ENCODE measurements around the gene EPHA4.

Gene EPHA4

GRCh38 chr2:221501210-221501882 is 70.8 kb downstream of the EPHA4 start:
- DNase-seq = no peak
- POLR2A ChIA-PET = no interaction called here
- no peak overlapping the region for H3K4me3 ChIP-seq (ENCODE audit: control insufficient read depth in 1 of 7, extremely low read depth in 1 of 7, insufficient read depth in 4 of 7, low read depth in 2 of 7, low read length in 6 of 7)

GRCh38 chr2:221500501-221501209 is 71.4 kb downstream of the EPHA4 start:
- no peaks in the 10 kb centered on the region for H3K36me3 ChIP-seq (ENCODE audit: control insufficient read depth in 4 of 4, insufficient read depth in 4 of 4, low read length in 3 of 4)
- no peak overlapping the region for H3K4me3 ChIP-seq (ENCODE audit: control insufficient read depth in 1 of 7, extremely low read depth in 1 of 7, insufficient read depth in 4 of 7, low read depth in 2 of 7, low read length in 6 of 7)
- no peaks in the 10 kb centered on the region for H3K9me3 ChIP-seq (ENCODE audit: control extremely low read depth in 1 of 5, control insufficient read depth in 4 of 5, insufficient read depth in 2 of 5, low read depth in 1 of 5, low read length in 4 of 5)
- ChIA-PET POLR2A (no interaction called here), CTCF (interaction anchor here (0.6 to 1.2 kb wide), 3 partner anchors 9 to 26 kb away, joined by 3 to 5 read pairs (median 3); no protein-coding TSS in a partner anchor)
- no peaks in the 10 kb centered on the region for H3K27me3 ChIP-seq (replicated peaks in 2 of 5; ENCODE audit: control insufficient read depth in 4 of 5, insufficient read depth in 5 of 5, low read length in 4 of 5)
- no peak for DNase-seq
- H3K27ac ChIP-seq (ENCODE audit: insufficient read depth in 1 of 2, low read depth in 1 of 2, low read length in 2 of 2, poor library complexity in 1 of 2, severe bottlenecking in 2 of 2) = no peak overlapping the region
- H3K4me1 ChIP-seq (ENCODE audit: control extremely low read depth in 1 of 4, control insufficient read depth in 4 of 4, insufficient read depth in 4 of 4, low read length in 3 of 4) = peaks cover 0 to 10% (median 0%) of the 10 kb centered on the region in 4 experiments
- WGBS (ENCODE audit: insufficient coverage) = 100% methylated on average over 6 of the region's 6 CpGs

More at GRCh38 chr2:221501210-221501882, 70.8 kb downstream of the EPHA4 start:
- H3K36me3 ChIP-seq (ENCODE audit: control insufficient read depth in 4 of 4, insufficient read depth in 4 of 4, low read length in 3 of 4) = no peaks in the 10 kb centered on the region
- WGBS (ENCODE audit: insufficient coverage) = 98% methylated on average over 4 of the region's 10 CpGs
- peaks cover 0 to 10% (median 0%) of the 10 kb centered on the region in 4 experiments for H3K4me1 ChIP-seq (ENCODE audit: control extremely low read depth in 1 of 4, control insufficient read depth in 4 of 4, insufficient read depth in 4 of 4, low read length in 3 of 4)
- no peaks in the 10 kb centered on the region for H3K27me3 ChIP-seq (replicated peaks in 2 of 5; ENCODE audit: control insufficient read depth in 4 of 5, insufficient read depth in 5 of 5, low read length in 4 of 5)
- CTCF ChIA-PET = interaction anchor here (1.2 kb wide), 1 partner anchor 8 kb away, joined by 5 read pairs; no protein-coding TSS in a partner anchor
- no peak overlapping the region for H3K27ac ChIP-seq (ENCODE audit: insufficient read depth in 1 of 2, low read depth in 1 of 2, low read length in 2 of 2, poor library complexity in 1 of 2, severe bottlenecking in 2 of 2)
- no peaks in the 10 kb centered on the region for H3K9me3 ChIP-seq (ENCODE audit: control extremely low read depth in 1 of 5, control insufficient read depth in 4 of 5, insufficient read depth in 2 of 5, low read depth in 1 of 5, low read length in 4 of 5)

- no peaks in the 10 kb centered on the region for H3K27me3 ChIP-seq (replicated peaks in 2 of 5; ENCODE audit: control insufficient read depth in 4 of 5, insufficient read depth in 5 of 5, low read length in 4 of 5)
- no peaks in the 10 kb centered on the region for H3K9me3 ChIP-seq (ENCODE audit: control extremely low read depth in 1 of 5, control insufficient read depth in 4 of 5, insufficient read depth in 2 of 5, low read depth in 1 of 5, low read length in 4 of 5)
- 96% methylated on average over 3 of the region's 4 CpGs for WGBS (ENCODE audit: insufficient coverage)
- no peak overlapping the region for H3K4me3 ChIP-seq (ENCODE audit: control insufficient read depth in 1 of 7, extremely low read depth in 1 of 7, insufficient read depth in 4 of 7, low read depth in 2 of 7, low read length in 6 of 7)
- no peak for DNase-seq
- POLR2A ChIA-PET = no interaction called here
- H3K4me1 ChIP-seq (ENCODE audit: control extremely low read depth in 1 of 4, control insufficient read depth in 4 of 4, insufficient read depth in 4 of 4, low read length in 3 of 4) = peaks cover 0 to 6% (median 0%) of the 10 kb centered on the region in 4 experiments
- no peak overlapping the region for H3K27ac ChIP-seq (ENCODE audit: insufficient read depth in 1 of 2, low read depth in 1 of 2, low read length in 2 of 2, poor library complexity in 1 of 2, severe bottlenecking in 2 of 2)
- CTCF ChIA-PET = no interaction called here
- no peaks in the 10 kb centered on the region for H3K36me3 ChIP-seq (ENCODE audit: control insufficient read depth in 4 of 4, insufficient read depth in 4 of 4, low read length in 3 of 4)
Observed at GRCh38 chr2:221495731-221496130, 76.4 kb downstream of the EPHA4 start.

- Histone ChIP-seq H3K36me3 (ENCODE audit: control insufficient read depth in 4 of 4, insufficient read depth in 4 of 4, low read length in 3 of 4) (no peaks in the 10 kb centered on the region), H3K27ac (ENCODE audit: insufficient read depth in 1 of 2, low read depth in 1 of 2, low read length in 2 of 2, poor library complexity in 1 of 2, severe bottlenecking in 2 of 2) (no peak overlapping the region), H3K4me3 (ENCODE audit: control insufficient read depth in 1 of 7, extremely low read depth in 1 of 7, insufficient read depth in 4 of 7, low read depth in 2 of 7, low read length in 6 of 7) (no peak overlapping the region), H3K9me3 (ENCODE audit: control extremely low read depth in 1 of 5, control insufficient read depth in 4 of 5, insufficient read depth in 2 of 5, low read depth in 1 of 5, low read length in 4 of 5) (no peaks in the 10 kb centered on the region), H3K27me3 (replicated peaks in 2 of 5; ENCODE audit: control insufficient read depth in 4 of 5, insufficient read depth in 5 of 5, low read length in 4 of 5) (no peaks in the 10 kb centered on the region), H3K4me1 (ENCODE audit: control extremely low read depth in 1 of 4, control insufficient read depth in 4 of 4, insufficient read depth in 4 of 4, low read length in 3 of 4) (peaks cover 0 to 6% (median 0%) of the 10 kb centered on the region in 4 experiments)
- DNase-seq = no peak
- POLR2A ChIA-PET = no interaction called here
- CTCF ChIA-PET = no interaction called here
- 100% methylated on average over 1 of the region's 3 CpGs for WGBS (ENCODE audit: insufficient coverage)
Observed at GRCh38 chr2:221494556-221494955, 77.5 kb downstream of the EPHA4 start.

- Histone ChIP-seq H3K9me3 (ENCODE audit: control extremely low read depth in 1 of 5, control insufficient read depth in 4 of 5, insufficient read depth in 2 of 5, low read depth in 1 of 5, low read length in 4 of 5) (no peaks in the 10 kb centered on the region), H3K36me3 (ENCODE audit: control insufficient read depth in 4 of 4, insufficient read depth in 4 of 4, low read length in 3 of 4) (no peaks in the 10 kb centered on the region), H3K4me1 (ENCODE audit: control extremely low read depth in 1 of 4, control insufficient read depth in 4 of 4, insufficient read depth in 4 of 4, low read length in 3 of 4) (peaks cover 0 to 6% (median 0%) of the 10 kb centered on the region in 4 experiments), H3K27me3 (replicated peaks in 2 of 5; ENCODE audit: control insufficient read depth in 4 of 5, insufficient read depth in 5 of 5, low read length in 4 of 5) (no peaks in the 10 kb centered on the region), H3K27ac (ENCODE audit: insufficient read depth in 1 of 2, low read depth in 1 of 2, low read length in 2 of 2, poor library complexity in 1 of 2, severe bottlenecking in 2 of 2) (no peak overlapping the region), H3K4me3 (ENCODE audit: control insufficient read depth in 1 of 7, extremely low read depth in 1 of 7, insufficient read depth in 4 of 7, low read depth in 2 of 7, low read length in 6 of 7) (no peak overlapping the region)
- 100% methylated on average over 6 of the region's 7 CpGs for WGBS (ENCODE audit: insufficient coverage)
- CTCF ChIA-PET = interaction anchor here (1.3 kb wide), 1 partner anchor 10 kb away, joined by 3 read pairs; no protein-coding TSS in a partner anchor
- POLR2A ChIA-PET = no interaction called here
- DNase-seq = no peak
Observed at GRCh38 chr2:221493391-221493790, 78.7 kb downstream of the EPHA4 start.

GRCh38 chr2:221492636-221493035 is 79.5 kb downstream of the EPHA4 start:
- 100% methylated on average over 3 of the region's 4 CpGs for WGBS (ENCODE audit: insufficient coverage)

GRCh38 chr2:221490506-221491060 is 81.5 kb downstream of the EPHA4 start:
- H3K9me3 ChIP-seq (ENCODE audit: control extremely low read depth in 1 of 5, control insufficient read depth in 4 of 5, insufficient read depth in 2 of 5, low read depth in 1 of 5, low read length in 4 of 5) = no peaks in the 10 kb centered on the region
- H3K4me1 ChIP-seq (ENCODE audit: control extremely low read depth in 1 of 4, control insufficient read depth in 4 of 4, insufficient read depth in 4 of 4, low read length in 3 of 4) = no peaks in the 10 kb centered on the region
- H3K27me3 ChIP-seq (replicated peaks in 2 of 5; ENCODE audit: control insufficient read depth in 4 of 5, insufficient read depth in 5 of 5, low read length in 4 of 5) = no peaks in the 10 kb centered on the region
- no peaks in the 10 kb centered on the region for H3K36me3 ChIP-seq (ENCODE audit: control insufficient read depth in 4 of 4, insufficient read depth in 4 of 4, low read length in 3 of 4)
- DNase-seq = no peak
- CTCF ChIA-PET = interaction anchor here (1.1 to 1.6 kb wide), 2 partner anchors 15 to 30 kb away, joined by 3 read pairs; no protein-coding TSS in a partner anchor
- no peak overlapping the region for H3K4me3 ChIP-seq (ENCODE audit: control insufficient read depth in 1 of 7, extremely low read depth in 1 of 7, insufficient read depth in 4 of 7, low read depth in 2 of 7, low read length in 6 of 7)
- no peak overlapping the region for H3K27ac ChIP-seq (ENCODE audit: insufficient read depth in 1 of 2, low read depth in 1 of 2, low read length in 2 of 2, poor library complexity in 1 of 2, severe bottlenecking in 2 of 2)
- 21% methylated on average over 2 of the region's 3 CpGs for WGBS (ENCODE audit: insufficient coverage)
- POLR2A ChIA-PET = no interaction called here

More at GRCh38 chr2:221492636-221493035, 79.5 kb downstream of the EPHA4 start:
- H3K36me3 ChIP-seq (ENCODE audit: control insufficient read depth in 4 of 4, insufficient read depth in 4 of 4, low read length in 3 of 4) = no peaks in the 10 kb centered on the region
- no peak for DNase-seq
- no peak overlapping the region for H3K27ac ChIP-seq (ENCODE audit: insufficient read depth in 1 of 2, low read depth in 1 of 2, low read length in 2 of 2, poor library complexity in 1 of 2, severe bottlenecking in 2 of 2)
- peaks cover 0 to 6% (median 0%) of the 10 kb centered on the region in 4 experiments for H3K4me1 ChIP-seq (ENCODE audit: control extremely low read depth in 1 of 4, control insufficient read depth in 4 of 4, insufficient read depth in 4 of 4, low read length in 3 of 4)
- H3K27me3 ChIP-seq (replicated peaks in 2 of 5; ENCODE audit: control insufficient read depth in 4 of 5, insufficient read depth in 5 of 5, low read length in 4 of 5) = no peaks in the 10 kb centered on the region
- ChIA-PET POLR2A (no interaction called here), CTCF (interaction anchor here (1.3 to 2.1 kb wide), 2 partner anchors 9 to 13 kb away, joined by 3 to 6 read pairs; no protein-coding TSS in a partner anchor)
- H3K4me3 ChIP-seq (ENCODE audit: control insufficient read depth in 1 of 7, extremely low read depth in 1 of 7, insufficient read depth in 4 of 7, low read depth in 2 of 7, low read length in 6 of 7) = no peak overlapping the region
- no peaks in the 10 kb centered on the region for H3K9me3 ChIP-seq (ENCODE audit: control extremely low read depth in 1 of 5, control insufficient read depth in 4 of 5, insufficient read depth in 2 of 5, low read depth in 1 of 5, low read length in 4 of 5)

All from common myeloid progenitor, CD34-positive (primary cell).